ENCODE measurements around the gene YPEL1.
"Not testable (repeated sequence)": the region's sequence is repeated elsewhere in the genome, so short reads cannot be mapped to it uniquely, and the experiment has no call there.

YPEL1 gene

GRCh38 chr22:21701384-21701971 is 34.1 kb downstream of the YPEL1 start:
- no peak for DNase-seq (ENCODE audit: extremely low read depth in 1 of 2, low read depth in 1 of 2)

GRCh38 chr22:21700822-21701221 is 34.8 kb downstream of the YPEL1 start:
- no peak for DNase-seq (ENCODE audit: extremely low read depth in 1 of 2, low read depth in 1 of 2)

GRCh38 chr22:21699643-21700042 is 36.0 kb downstream of the YPEL1 start:
- DNase-seq (ENCODE audit: extremely low read depth in 1 of 2, low read depth in 1 of 2) = no peak

- no peak for DNase-seq (ENCODE audit: extremely low read depth in 1 of 2, low read depth in 1 of 2)
These were observed 36.9 kb downstream of the YPEL1 start for GRCh38 chr22:21698430-21699329.

GRCh38 chr22:21697880-21698279 is 37.7 kb downstream of the YPEL1 start:
- no peak for DNase-seq (ENCODE audit: extremely low read depth in 1 of 2, low read depth in 1 of 2)

GRCh38 chr22:21697021-21697771 is 38.4 kb downstream of the YPEL1 start:
- DNase-seq (ENCODE audit: extremely low read depth in 1 of 2, low read depth in 1 of 2) = no peak

- DNase-seq (ENCODE audit: extremely low read depth in 1 of 2, low read depth in 1 of 2) = no peak
These were observed 39.5 kb downstream of the YPEL1 start for GRCh38 chr22:21696115-21696514.

DNA sequence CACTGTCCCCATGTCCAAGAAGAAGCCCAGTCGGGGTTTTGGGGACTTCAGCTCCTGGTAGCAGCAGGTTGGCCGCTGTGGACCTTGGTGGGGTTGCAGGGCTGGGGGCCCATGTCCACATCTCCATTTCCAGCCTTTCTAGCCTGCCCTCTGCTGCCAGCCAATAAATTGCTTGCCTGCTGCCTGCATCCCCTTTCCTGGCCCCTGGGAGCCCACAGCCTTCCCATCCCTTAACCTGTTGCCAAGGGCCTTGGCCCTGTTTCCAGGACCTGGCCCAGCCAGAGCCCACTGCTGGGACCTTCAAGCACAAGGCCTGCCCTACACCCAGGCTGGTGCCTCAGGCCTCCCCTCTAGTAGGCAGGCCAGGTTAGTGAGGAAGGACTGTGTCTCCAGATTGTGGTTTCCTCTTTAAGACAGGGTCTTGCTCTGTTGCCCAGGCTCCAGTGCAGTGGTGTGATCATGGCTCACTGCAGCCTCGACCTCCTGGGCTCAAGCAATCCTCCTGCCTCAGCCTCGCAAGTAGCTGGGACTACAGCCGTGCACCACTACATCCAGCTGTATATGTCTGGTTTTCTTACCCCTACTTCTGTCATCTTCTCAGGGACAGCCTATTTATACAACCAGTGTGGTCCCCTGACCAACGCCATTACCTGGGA is 40.0 kb downstream of the YPEL1 start:
- no peak for DNase-seq (ENCODE audit: extremely low read depth in 1 of 2, low read depth in 1 of 2)

- no peak for DNase-seq (ENCODE audit: extremely low read depth in 1 of 2, low read depth in 1 of 2)
These were observed 40.7 kb downstream of the YPEL1 start for GRCh38 chr22:21694795-21695429.

DNA sequence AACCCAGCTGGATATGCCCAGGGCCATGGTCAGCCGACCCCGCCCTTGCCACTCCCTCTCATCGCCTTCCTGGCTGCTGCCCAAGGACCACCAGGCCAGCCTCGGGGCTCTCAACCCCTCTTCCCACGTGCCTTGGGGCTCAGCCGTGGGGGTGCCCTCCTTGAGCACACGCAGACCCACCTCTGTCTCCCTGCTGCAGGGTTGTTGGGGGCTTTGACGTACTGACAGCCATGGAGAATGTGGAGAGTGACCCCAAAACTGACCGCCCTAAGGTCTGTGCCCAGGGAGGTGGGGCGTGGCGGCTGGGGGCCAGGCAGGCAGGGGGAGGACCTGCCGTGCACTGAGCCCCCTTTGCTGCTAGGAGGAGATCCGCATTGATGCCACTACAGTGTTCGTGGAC is 41.2 kb downstream of the YPEL1 start:
- DNase-seq (ENCODE audit: extremely low read depth in 1 of 2, low read depth in 1 of 2) = no peak

DNA sequence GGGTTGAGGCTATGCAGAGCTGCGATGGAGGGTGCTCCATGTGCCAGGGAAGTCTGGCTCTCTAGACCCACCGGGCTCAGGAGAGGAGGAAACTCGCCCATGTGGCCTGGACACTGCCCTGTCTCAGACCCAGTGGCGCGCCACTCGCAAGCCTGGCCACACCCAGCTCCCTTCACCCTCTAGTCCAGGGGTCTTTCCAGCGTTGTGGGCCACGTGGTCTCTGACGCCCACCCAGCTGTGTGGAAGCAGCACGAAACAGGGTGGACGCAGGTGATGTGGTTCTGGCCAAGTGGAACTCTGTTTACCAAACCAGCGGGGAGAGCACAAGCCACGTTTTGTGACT is 41.6 kb downstream of the YPEL1 start:
- no peak for DNase-seq (ENCODE audit: extremely low read depth in 1 of 2, low read depth in 1 of 2)

DNA sequence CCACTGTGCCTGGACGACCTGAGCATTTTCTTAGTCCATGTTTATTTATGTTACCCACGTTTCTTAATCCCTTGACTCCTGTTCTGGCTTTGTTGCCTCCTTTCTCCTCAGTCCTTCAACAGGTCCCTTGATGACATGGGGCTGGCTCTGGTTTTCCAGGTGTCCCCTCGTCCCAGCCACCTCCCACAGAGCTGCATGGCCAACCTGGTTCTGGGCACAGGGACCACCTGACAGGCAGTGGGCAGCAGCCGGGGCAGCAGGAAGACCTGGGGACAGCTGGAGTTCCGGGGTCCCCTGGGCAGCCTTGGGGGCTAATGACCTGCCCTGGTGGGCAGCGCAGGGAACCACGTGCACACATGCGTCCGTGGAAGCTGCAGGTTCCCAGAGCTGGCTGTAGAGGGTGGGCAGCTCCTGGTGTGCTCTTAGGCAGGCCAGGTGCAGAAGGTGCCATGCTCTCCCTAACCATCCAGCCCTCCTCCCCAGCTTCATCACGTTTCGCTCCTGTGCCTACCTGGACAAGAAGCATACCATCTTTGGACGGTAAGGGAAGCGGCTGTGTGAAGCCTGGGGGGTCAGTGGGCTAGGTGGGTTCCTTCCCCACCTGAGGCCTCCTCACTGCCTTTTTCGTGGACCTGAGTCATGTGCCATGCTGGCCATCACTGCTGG is 42.1 kb downstream of the YPEL1 start:
- no peak for DNase-seq (ENCODE audit: extremely low read depth in 1 of 2, low read depth in 1 of 2)

DNA sequence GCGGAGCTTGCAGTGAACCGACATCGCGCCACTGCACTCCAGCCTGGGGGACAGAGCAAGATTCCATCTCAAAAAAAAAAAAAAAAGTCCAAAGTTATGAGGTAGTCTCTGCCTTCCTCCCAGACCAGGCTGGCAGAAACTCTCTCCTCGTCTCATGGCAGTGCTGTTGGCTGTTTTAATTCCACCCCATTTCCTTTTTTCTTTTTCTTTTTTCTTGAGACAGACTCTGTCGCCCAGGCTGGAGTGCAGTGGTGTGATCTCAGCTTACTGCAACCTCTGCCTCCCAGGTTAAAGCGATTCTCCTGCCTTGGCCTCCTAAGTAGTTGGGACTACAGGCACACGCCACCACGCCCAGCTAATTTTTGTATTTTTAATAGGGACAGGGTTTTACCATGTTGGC is 42.7 kb downstream of the YPEL1 start:
- DNase-seq (ENCODE audit: extremely low read depth in 1 of 2, low read depth in 1 of 2) = not testable (repeated sequence)

GRCh38 chr22:21691816-21692215 is 43.8 kb downstream of the YPEL1 start:
- DNase-seq (ENCODE audit: extremely low read depth in 1 of 2, low read depth in 1 of 2) = no peak

DNA sequence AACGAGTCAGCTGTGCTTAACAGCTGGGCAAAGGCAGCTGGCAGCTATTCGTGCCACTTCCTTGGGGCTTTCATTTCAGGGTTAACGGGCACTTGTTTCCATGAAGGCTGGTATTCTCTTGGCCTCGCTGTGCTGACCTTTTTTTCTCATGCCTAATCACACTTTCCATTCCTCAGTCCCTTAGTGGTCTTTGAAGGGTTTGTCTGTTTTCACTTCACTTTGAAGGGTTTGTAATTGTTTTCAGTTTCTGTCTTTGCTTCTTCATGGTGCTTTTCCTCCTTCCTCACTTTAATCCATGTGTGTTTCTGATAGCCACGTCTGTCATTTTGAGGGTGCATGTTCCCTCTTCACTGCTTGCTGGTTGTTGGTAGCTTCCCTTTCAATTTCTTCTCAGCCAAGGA is 45.2 kb downstream of the YPEL1 start:
- no peak for DNase-seq (ENCODE audit: extremely low read depth in 1 of 2, low read depth in 1 of 2)

- DNase-seq (ENCODE audit: extremely low read depth in 1 of 2, low read depth in 1 of 2) = no peak
These were observed 46.8 kb downstream of the YPEL1 start for GRCh38 chr22:21688706-21689381.

- no peak for DNase-seq (ENCODE audit: extremely low read depth in 1 of 2, low read depth in 1 of 2)
These were observed 47.3 kb downstream of the YPEL1 start for GRCh38 chr22:21688341-21688705.

- no peak for DNase-seq (ENCODE audit: extremely low read depth in 1 of 2, low read depth in 1 of 2)
These were observed 47.8 kb downstream of the YPEL1 start for GRCh38 chr22:21687685-21688259.

DNA sequence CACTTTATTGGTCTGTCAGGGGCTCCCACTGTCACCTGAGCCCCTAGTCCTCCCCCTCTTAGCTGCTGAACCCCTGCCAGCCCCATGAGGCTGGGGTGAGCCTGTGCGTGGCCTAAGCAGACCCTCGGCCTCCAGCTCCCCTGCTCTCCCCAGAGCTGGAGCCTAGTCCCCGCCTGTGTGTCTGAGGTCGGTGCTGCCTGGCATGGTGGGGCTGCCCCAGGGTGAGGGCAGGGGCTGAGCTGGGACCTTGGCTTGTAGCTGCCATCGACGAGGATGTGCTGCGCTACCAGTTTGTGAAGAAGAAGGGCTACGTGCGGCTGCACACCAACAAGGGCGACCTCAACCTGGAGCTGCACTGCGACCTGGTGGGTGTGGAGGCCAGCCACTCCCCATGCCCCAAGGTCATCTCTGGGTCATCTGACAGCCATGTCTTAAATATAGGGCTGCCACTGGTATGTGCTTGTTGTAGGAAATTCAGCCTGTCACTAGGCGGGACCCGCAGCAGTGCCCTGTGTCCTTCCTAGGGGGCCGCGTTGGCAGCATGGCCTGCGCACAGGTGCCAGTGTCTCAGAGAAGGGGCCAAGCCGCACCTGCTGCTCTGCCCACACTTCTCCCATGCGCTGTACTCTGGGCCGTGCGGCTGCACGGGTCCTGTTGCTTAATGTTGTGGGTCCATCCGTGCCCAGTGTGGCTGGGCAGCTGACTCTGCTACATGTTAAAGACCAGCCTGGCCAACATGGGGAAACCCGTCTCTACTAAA is 48.8 kb downstream of the YPEL1 start:
- no peak for DNase-seq (ENCODE audit: extremely low read depth in 1 of 2, low read depth in 1 of 2)
